HepG2 (cell line): ENCODE results near the gene PCIF1. TPM values are rescaled to one million over a fixed set of nuclear protein-coding genes. Genes with fewer than 3 reads are reported as not detected.
A peak's percentile ranks its signal among the peaks of the same experiment; 100 is the strongest.

ENCODE experiments used
- ARNTL ChIP-seq: sonication (generic); formaldehyde crosslinking; IDR thresholded peaks from 2 replicates; pipeline ENCODE4 v1.4.0; 2020; ENCODE audit warnings: mild to moderate bottlenecking, missing genetic modification reagents
- CREM ChIP-seq, 2 experiments: sonication (generic) in 1 of 2; formaldehyde crosslinking in 1 of 2; IDR thresholded peaks; 2 replicates each; pipeline versions ENCODE4 v1.4.0 to v1.6.1; 2016 to 2020; ENCODE audit warnings: antibody characterized with exemption in 1 of 2, mild to moderate bottlenecking in 1 of 2, missing genetic modification reagents in 1 of 2
- EP300 ChIP-seq, 3 experiments: sonication (generic) in 1 of 3; formaldehyde crosslinking in 1 of 3; IDR thresholded peaks; 2 replicates each; pipeline versions ENCODE4 v1.5.1 to v1.6.1; 2011 to 2020; ENCODE audit warnings: low read depth in 2 of 3, low read length in 2 of 3, borderline replicate concordance in 1 of 3, improper control_type of control experiment in 1 of 3, mild to moderate bottlenecking in 1 of 3, missing genetic modification reagents in 1 of 3, moderate library complexity in 1 of 3
- LCORL ChIP-seq, 2 experiments: fragments of 450-650 bp in 1 of 2; sonication (generic) in 1 of 2; formaldehyde crosslinking in 1 of 2; IDR thresholded peaks; 2 replicates each; pipeline versions ENCODE4 v1.5.0 to v1.6.1; 2017 to 2020; ENCODE audit warnings: antibody characterized with exemption in 1 of 2, missing genetic modification reagents in 1 of 2
- MEIS1 ChIP-seq: sonication (generic); formaldehyde crosslinking; IDR thresholded peaks from 2 replicates; pipeline ENCODE4 v1.9.0; 2021; ENCODE audit warnings: mild to moderate bottlenecking, missing genetic modification reagents, moderate library complexity, borderline replicate concordance
- ZBTB40 ChIP-seq, 2 experiments: fragments of 450-650 bp in 1 of 2; sonication (generic) in 1 of 2; formaldehyde crosslinking in 1 of 2; IDR thresholded peaks; 2 replicates each; pipeline versions ENCODE4 v1.6.1 to v1.8.0; 2016 to 2022; ENCODE audit warnings: antibody characterized with exemption in 1 of 2, mild to moderate bottlenecking in 1 of 2, missing genetic modification reagents in 1 of 2
- ZNF160 ChIP-seq: sonication (generic); formaldehyde crosslinking; IDR thresholded peaks from 2 replicates; pipeline ENCODE4 v1.8.0; 2022; ENCODE audit warnings: mild to moderate bottlenecking, inconsistent platforms, missing genetic modification reagents
- ZNF768 ChIP-seq: sonication (generic); formaldehyde crosslinking; IDR thresholded peaks from 2 replicates; pipeline ENCODE4 v1.4.0; 2020; ENCODE audit warnings: missing genetic modification reagents
- polyA plus RNA-seq, 8 experiments: library from polyadenylated mRNA; depleted of rRNA in 3 of 8; stranded (reverse) in 7 of 8; unstranded in 1 of 8; fragments of >200 nt; fragmentation: Illumina TruSeq in 4 of 8; extraction: Trizol in 4 of 8; gene quantifications; 2 replicates each; pipeline versions ENCODE4 v1.2.1 to v1.2.3, GENCODE V29; 2011 to 2016; ENCODE audit warnings: low read depth in 4 of 8, missing spikeins in 1 of 8, mixed read lengths in 1 of 8; ENCODE audit not compliant: insufficient read depth in 1 of 8
- total RNA-seq, 5 experiments: library from RNA; depleted of rRNA; stranded (reverse); fragments of >200 nt; fragmentation: Illumina TruSeq; extraction: Trizol; gene quantifications; 2 replicates each; pipeline ENCODE4 v1.2.3, GENCODE V29; 2016; ENCODE audit warnings: low read depth in 1 of 5
- TF ChIP-seq, protein P1 (sequence below): sonication (generic); formaldehyde crosslinking; IDR thresholded peaks from 2 replicates; pipeline ENCODE4 v1.9.0; 2021; ENCODE audit warnings: missing genetic modification reagents, borderline replicate concordance
- TF ChIP-seq, protein P2 (sequence below): sonication (generic); formaldehyde crosslinking; IDR thresholded peaks from 2 replicates; pipeline ENCODE4 v1.5.0; 2020; ENCODE audit warnings: mild to moderate bottlenecking, missing genetic modification reagents

Gene PCIF1
- total and polyA plus RNA-seq, 2 of the 13 experiments (the other 11 are each of a cell fraction or from before 2014, with no cell fraction given), result 20.9 to 24.4 TPM

- TF ChIP-seq, protein P1, sequence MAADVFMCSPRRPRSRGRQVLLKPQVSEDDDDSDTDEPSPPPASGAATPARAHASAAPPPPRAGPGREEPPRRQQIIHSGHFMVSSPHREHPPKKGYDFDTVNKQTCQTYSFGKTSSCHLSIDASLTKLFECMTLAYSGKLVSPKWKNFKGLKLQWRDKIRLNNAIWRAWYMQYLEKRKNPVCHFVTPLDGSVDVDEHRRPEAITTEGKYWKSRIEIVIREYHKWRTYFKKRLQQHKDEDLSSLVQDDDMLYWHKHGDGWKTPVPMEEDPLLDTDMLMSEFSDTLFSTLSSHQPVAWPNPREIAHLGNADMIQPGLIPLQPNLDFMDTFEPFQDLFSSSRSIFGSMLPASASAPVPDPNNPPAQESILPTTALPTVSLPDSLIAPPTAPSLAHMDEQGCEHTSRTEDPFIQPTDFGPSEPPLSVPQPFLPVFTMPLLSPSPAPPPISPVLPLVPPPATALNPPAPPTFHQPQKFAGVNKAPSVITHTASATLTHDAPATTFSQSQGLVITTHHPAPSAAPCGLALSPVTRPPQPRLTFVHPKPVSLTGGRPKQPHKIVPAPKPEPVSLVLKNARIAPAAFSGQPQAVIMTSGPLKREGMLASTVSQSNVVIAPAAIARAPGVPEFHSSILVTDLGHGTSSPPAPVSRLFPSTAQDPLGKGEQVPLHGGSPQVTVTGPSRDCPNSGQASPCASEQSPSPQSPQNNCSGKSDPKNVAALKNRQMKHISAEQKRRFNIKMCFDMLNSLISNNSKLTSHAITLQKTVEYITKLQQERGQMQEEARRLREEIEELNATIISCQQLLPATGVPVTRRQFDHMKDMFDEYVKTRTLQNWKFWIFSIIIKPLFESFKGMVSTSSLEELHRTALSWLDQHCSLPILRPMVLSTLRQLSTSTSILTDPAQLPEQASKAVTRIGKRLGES (CRISPR knock-in tag), result no peak
- TF ChIP-seq LCORL (IDR thresholded peaks at IDR 0.05), result no peak
- TF ChIP-seq LCORL (CRISPR knock-in tag; IDR thresholded peaks at IDR 0.05), result no peak
- TF ChIP-seq CREM (IDR thresholded peaks at IDR 0.05), result no peak
- TF ChIP-seq CREM (CRISPR knock-in tag; IDR thresholded peaks at IDR 0.05), result no peak
- no peak for TF ChIP-seq MEIS1 (CRISPR knock-in tag)
- no peak for TF ChIP-seq ZBTB40 (IDR thresholded peaks at IDR 0.05)
- TF ChIP-seq ZBTB40 (CRISPR knock-in tag; IDR thresholded peaks at IDR 0.05), result no peak
- TF ChIP-seq ZNF768 (CRISPR knock-in tag), result peak; percentile 27; the same call in 1 of the 2 replicates
- TF ChIP-seq EP300 (IDR thresholded peaks at IDR 0.05; ENCODE audit: low read depth in 2 of 2, low read length in 2 of 2), result no peak
- 0 out of 2 replicates have a peak, but pooled peaks have one; percentile 9 for TF ChIP-seq EP300 (CRISPR knock-in tag; IDR thresholded peaks at IDR 0.05; ENCODE audit: borderline replicate concordance)
- no peak for TF ChIP-seq ZNF160 (CRISPR knock-in tag)
- TF ChIP-seq ARNTL (CRISPR knock-in tag), result no peak
- TF ChIP-seq, protein P2, sequence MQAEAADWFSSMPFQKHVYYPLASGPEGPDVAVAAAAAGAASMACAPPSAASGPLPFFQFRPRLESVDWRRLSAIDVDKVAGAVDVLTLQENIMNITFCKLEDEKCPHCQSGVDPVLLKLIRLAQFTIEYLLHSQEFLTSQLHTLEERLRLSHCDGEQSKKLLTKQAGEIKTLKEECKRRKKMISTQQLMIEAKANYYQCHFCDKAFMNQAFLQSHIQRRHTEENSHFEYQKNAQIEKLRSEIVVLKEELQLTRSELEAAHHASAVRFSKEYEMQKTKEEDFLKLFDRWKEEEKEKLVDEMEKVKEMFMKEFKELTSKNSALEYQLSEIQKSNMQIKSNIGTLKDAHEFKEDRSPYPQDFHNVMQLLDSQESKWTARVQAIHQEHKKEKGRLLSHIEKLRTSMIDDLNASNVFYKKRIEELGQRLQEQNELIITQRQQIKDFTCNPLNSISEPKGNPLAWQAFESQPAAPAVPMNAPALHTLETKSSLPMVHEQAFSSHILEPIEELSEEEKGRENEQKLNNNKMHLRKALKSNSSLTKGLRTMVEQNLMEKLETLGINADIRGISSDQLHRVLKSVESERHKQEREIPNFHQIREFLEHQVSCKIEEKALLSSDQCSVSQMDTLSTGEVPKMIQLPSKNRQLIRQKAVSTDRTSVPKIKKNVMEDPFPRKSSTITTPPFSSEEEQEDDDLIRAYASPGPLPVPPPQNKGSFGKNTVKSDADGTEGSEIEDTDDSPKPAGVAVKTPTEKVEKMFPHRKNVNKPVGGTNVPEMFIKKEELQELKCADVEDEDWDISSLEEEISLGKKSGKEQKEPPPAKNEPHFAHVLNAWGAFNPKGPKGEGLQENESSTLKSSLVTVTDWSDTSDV (CRISPR knock-in tag), result no peak
These were observed 34.6 kb downstream of the PCIF1 start (continued) for GRCh38 chr20:45968801-45969711.
